Activated CD4-positive, CD25-positive, alpha-beta regulatory T cell (primary cell): ENCODE results near the gene PLXND1.
"Not testable (repeated sequence)": the region's sequence is repeated elsewhere in the genome, so short reads cannot be mapped to it uniquely, and the experiment has no call there.

Experiments
- DNase-seq, 4 experiments: peaks; one replicate each; lab custom pipeline; 2025; lab: John Stamatoyannopoulos, UW

The PLXND1 gene

GRCh38 chr3:129526121-129526900 lies 80.2 kb downstream of the PLXND1 start:
- no peak for DNase-seq

- no peak for DNase-seq
Measured at GRCh38 chr3:129525341-129525968, 81.0 kb downstream of the PLXND1 start.

- DNase-seq = no peak
Measured at GRCh38 chr3:129524081-129524480, 82.4 kb downstream of the PLXND1 start.

- no peak for DNase-seq
Measured at GRCh38 chr3:129522953-129523352, 83.5 kb downstream of the PLXND1 start.

GRCh38 chr3:129521611-129522010 lies 84.9 kb downstream of the PLXND1 start:
- DNase-seq = no peak

GRCh38 chr3:129520960-129521359 lies 85.5 kb downstream of the PLXND1 start:
- no peak for DNase-seq

- no peak for DNase-seq
Measured at GRCh38 chr3:129519896-129520715, 86.4 kb downstream of the PLXND1 start.

GRCh38 chr3:129519449-129519848 lies 87.0 kb downstream of the PLXND1 start:
- DNase-seq = no peak

GRCh38 chr3:129518581-129518980 lies 87.9 kb downstream of the PLXND1 start:
- no peak for DNase-seq

- no peak for DNase-seq
Measured at GRCh38 chr3:129518038-129518561, 88.4 kb downstream of the PLXND1 start.

- DNase-seq = no peak
Measured at GRCh38 chr3:129517516-129517915, 89.0 kb downstream of the PLXND1 start.

- not testable (repeated sequence) for DNase-seq
Measured at GRCh38 chr3:129515821-129516432, 90.5 kb downstream of the PLXND1 start.

- DNase-seq = not testable (repeated sequence)
Measured at GRCh38 chr3:129515108-129515820, 91.2 kb downstream of the PLXND1 start.

- DNase-seq = no peak
Measured at GRCh38 chr3:129514563-129514962, 91.9 kb downstream of the PLXND1 start.

GRCh38 chr3:129514110-129514509 lies 92.4 kb downstream of the PLXND1 start:
- DNase-seq = no peak

GRCh38 chr3:129513705-129514104 lies 92.8 kb downstream of the PLXND1 start:
- no peak for DNase-seq

- DNase-seq = no peak
Measured at GRCh38 chr3:129512595-129512994, 93.9 kb downstream of the PLXND1 start.

GRCh38 chr3:129507181-129507831 lies 99.2 kb downstream of the PLXND1 start:
- DNase-seq = no peak

GRCh38 chr3:129506231-129506742 lies 100.2 kb downstream of the PLXND1 start:
- no peak for DNase-seq

GRCh38 chr3:129505341-129505740 lies 101.1 kb downstream of the PLXND1 start:
- no peak for DNase-seq
